T-helper 2 cell (primary cell): ENCODE measurements around the gene KRT17.
A peak's percentile ranks its signal among the peaks of the same experiment; 100 is the strongest.
"Not testable (repeated sequence)": the region's sequence is repeated elsewhere in the genome, so short reads cannot be mapped to it uniquely, and the experiment has no call there.

Experiments used
- DNase-seq, 5 experiments: peaks; one replicate each; pipeline versions ENCODE4 v3.0.0 to v3.0.0-alpha.2; 2012 to 2022

Gene KRT17

DNA sequence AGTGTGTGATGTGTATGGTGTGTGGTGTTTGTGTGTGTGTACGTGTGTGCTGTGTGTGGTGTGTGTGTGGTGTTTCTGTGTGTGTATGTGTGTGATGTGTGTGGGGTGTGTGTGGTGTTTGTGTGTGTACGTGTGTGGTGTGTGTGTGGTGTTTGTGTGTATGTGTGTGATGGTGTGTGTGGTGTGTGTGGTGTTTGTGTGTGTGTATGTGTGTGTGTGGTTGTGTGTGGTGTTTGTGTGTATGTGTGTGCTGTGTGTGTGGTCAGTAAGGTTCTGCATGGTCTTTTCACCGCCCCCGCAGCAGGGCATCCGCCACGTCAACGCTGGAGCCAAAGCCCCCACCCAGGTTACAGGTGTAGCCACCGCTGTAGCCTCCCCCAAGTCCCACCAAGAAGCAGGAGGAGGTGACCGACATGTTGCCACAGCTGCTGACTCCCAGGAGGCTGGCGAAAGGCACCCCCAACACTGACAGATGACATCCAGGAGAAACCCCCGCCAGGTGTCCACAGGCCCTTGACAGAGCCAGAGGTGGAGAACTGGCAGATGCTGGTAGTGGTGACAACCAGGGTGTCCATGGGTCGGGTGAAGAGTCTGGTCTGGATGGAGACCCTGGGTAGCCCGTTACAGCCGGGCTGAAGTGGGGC lies 9.3 kb upstream of the KRT17 start:
- peak in 1 of 5 experiments; percentile 24 for DNase-seq

- DNase-seq, result no peak
Observed at GRCh38 chr17:41632482-41633105, 8.2 kb upstream of the KRT17 start.

- no peak for DNase-seq
Observed at GRCh38 chr17:41631898-41632285, 7.5 kb upstream of the KRT17 start.

DNA sequence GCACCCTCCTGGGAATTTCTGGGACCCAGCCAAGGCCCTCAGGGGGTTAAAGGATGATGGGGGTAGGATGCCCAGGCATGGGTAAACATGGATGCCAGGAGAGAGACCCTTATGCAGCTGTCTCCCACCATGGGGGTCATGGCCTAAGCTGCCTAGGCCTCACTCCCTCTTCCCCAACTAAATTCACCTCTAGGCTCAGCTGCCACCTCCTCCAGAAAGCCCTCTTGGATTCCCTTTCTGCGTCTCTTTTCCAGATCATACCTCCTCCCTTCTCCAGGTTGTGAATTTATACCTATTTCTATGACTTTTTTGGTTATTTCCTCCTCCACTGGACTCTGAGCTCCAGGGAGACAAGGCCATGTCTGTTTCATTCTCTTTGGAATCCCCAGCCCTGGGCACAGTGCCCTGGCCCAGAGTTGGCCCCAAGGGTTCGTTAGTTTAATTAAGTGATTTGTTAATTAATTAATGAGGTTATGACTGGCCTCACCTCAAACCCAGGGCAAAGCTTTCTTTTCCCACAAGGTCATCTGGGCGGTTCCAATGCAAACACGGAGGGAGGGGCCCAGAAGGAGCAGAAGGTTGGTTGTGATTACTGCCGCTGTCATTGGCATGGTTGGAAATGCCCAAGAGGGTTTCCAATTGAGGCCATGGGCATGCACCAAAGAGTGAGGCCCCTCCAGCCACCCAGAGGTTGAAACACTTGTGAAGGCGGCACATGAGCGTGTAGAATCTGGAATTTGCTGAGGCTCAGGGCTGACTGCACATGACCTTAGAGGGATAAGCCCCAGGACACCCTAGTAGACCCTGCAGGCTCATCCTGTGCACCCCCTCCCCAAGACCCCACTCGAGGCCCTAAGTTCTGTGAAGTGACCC lies 6.9 kb upstream of the KRT17 start:
- no peak for DNase-seq

GRCh38 chr17:41629826-41630670 lies 5.7 kb upstream of the KRT17 start:
- no peak for DNase-seq

GRCh38 chr17:41629316-41629715 lies 4.9 kb upstream of the KRT17 start:
- no peak for DNase-seq

- DNase-seq, result not testable (repeated sequence)
Observed at GRCh38 chr17:41628621-41629255, 4.4 kb upstream of the KRT17 start.

GRCh38 chr17:41628073-41628370 lies 3.6 kb upstream of the KRT17 start:
- not testable (repeated sequence) for DNase-seq

- no peak for DNase-seq
Observed at GRCh38 chr17:41627316-41628072, 3.1 kb upstream of the KRT17 start.

GRCh38 chr17:41626914-41627295 lies 2.5 kb upstream of the KRT17 start:
- DNase-seq, result not testable (repeated sequence)

- DNase-seq, result not testable (repeated sequence)
Observed at GRCh38 chr17:41626028-41626913, 1.9 kb upstream of the KRT17 start.

DNA sequence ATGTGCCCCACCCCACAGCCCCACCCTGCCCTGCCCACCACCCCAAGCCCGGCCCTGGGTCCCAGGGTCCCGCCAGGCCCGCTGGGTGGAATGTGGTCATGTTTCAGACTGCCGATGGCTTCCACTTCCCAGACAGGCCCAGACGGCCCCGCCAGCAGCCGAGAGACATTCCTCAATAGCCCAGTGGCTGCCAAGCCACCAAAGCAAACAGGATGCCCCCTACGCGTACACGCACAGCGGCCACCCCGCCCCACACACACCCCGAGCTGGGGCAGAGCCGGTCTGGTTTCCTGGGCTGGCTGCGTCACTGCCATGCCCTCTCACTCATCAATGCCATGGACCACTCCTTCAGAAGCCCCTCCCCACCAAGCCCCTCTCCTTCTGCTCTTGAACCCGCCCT lies 1.2 kb upstream of the KRT17 start:
- DNase-seq, result no peak

- not testable (repeated sequence) for DNase-seq
Observed at GRCh38 chr17:41623184-41623861, 1.1 kb downstream of the KRT17 start.

GRCh38 chr17:41622340-41623183 lies 1.8 kb downstream of the KRT17 start:
- DNase-seq, result not testable (repeated sequence)

GRCh38 chr17:41621916-41622315 lies 2.5 kb downstream of the KRT17 start:
- no peak for DNase-seq

DNA sequence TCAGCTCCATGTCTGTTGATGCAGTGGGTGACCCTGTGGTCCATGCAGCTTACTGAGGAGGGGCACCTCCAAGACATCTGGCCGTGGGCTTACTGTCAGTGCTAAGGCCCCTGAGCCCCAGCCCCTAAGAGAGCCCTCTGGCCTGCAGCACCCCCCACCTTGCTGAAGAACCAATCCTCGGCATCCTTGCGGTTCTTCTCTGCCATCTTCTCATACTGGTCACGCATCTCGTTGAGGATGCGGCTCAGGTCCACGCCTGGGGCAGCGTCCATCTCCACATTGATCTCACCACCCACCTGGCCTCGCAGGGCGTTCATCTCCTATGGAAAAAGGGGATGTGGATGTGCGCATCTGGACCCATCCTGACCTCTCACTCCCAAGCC lies 2.9 kb downstream of the KRT17 start:
- not testable (repeated sequence) for DNase-seq

GRCh38 chr17:41620583-41621434 lies 3.6 kb downstream of the KRT17 start:
- DNase-seq, result no peak
